Left lung (tissue), 10 donors: ENCODE measurements around the gene CASP6. TPM values are rescaled to one million over a fixed set of nuclear protein-coding genes. Genes with fewer than 3 reads are reported as not detected.

Source experiments
- ATAC-seq: fragments of 200-7000 bp; cut with Tn5 transposase; one replicate; pipeline ENCODE4 v1.9.1; 2020; ENCODE audit warnings: moderate library complexity
- DNase-seq, 4 donors: peaks; one replicate each; pipeline ENCODE4 v3.0.0-alpha.2; 2013 to 2020
- H3K27ac ChIP-seq, 2 donors: fragments of 200-600 bp; sonication (generic) in 1 of 2; one replicate each; pipeline versions ENCODE4 v1.5.0 to v1.8.0; 2020 to 2021
- H3K27me3 ChIP-seq, 2 donors: fragments of 200-600 bp; sonication (generic) in 1 of 2; one replicate each; pipeline versions ENCODE4 v1.5.0 to v1.8.0; 2020 to 2021
- H3K36me3 ChIP-seq, 2 donors: fragments of 200-600 bp; sonication (generic) in 1 of 2; one replicate each; pipeline versions ENCODE4 v1.5.0 to v1.8.0; 2020 to 2021
- H3K4me1 ChIP-seq, 2 donors: fragments of 200-600 bp; one replicate each; pipeline ENCODE4 v1.8.0; 2021
- H3K4me3 ChIP-seq, 2 donors: fragments of 200-600 bp; sonication (generic) in 1 of 2; one replicate each; pipeline versions ENCODE4 v1.5.0 to v1.8.0; 2020 to 2021; ENCODE audit warnings: mild to moderate bottlenecking in 1 of 2
- H3K9me3 ChIP-seq, 2 donors: fragments of 200-600 bp; sonication (generic) in 1 of 2; one replicate each; pipeline versions ENCODE4 v1.5.0 to v1.8.0; 2020 to 2021
- intact Hi-C, 2 donors: fragments of 100-400 bp; cut with DNase I; formaldehyde crosslinking; loops; one replicate each; pipeline versions ENCODE4 v1.11.2 to v1.14.2; 2022
- polyA plus RNA-seq, 6 donors: library from polyadenylated mRNA; unstranded; fragments of 120-200 nt; gene quantifications; one replicate each; pipeline ENCODE4 v1.2.1, GENCODE V29; 2013; ENCODE audit not compliant: insufficient read length in 6 of 6
- total RNA-seq, 2 donors: library from RNA; stranded (reverse); fragmentation: NEBNext Ultra II Directional; extraction: Animal tissue kit (Norgen Biotek cat#: 25700); gene quantifications; one replicate each; pipeline ENCODE4 v1.2.1, GENCODE V29; 2021
- TF ChIP-seq, protein P1 (sequence below), 2 donors: fragments of 200-600 bp; sonication (generic) in 1 of 2; IDR thresholded peaks; one replicate each; pipeline versions ENCODE4 v1.5.0 to v1.8.0; 2021; ENCODE audit warnings: antibody characterized with exemption in 2 of 2
- donor health status: DM: no; HTN: yes; CAD: no.
- donor health status: DM: no; HTN: no; CAD: no.

Gene CASP6
- total and polyA plus RNA-seq, 8 donors, result 15.9 to 53.4 (median 43.6) TPM

DNA sequence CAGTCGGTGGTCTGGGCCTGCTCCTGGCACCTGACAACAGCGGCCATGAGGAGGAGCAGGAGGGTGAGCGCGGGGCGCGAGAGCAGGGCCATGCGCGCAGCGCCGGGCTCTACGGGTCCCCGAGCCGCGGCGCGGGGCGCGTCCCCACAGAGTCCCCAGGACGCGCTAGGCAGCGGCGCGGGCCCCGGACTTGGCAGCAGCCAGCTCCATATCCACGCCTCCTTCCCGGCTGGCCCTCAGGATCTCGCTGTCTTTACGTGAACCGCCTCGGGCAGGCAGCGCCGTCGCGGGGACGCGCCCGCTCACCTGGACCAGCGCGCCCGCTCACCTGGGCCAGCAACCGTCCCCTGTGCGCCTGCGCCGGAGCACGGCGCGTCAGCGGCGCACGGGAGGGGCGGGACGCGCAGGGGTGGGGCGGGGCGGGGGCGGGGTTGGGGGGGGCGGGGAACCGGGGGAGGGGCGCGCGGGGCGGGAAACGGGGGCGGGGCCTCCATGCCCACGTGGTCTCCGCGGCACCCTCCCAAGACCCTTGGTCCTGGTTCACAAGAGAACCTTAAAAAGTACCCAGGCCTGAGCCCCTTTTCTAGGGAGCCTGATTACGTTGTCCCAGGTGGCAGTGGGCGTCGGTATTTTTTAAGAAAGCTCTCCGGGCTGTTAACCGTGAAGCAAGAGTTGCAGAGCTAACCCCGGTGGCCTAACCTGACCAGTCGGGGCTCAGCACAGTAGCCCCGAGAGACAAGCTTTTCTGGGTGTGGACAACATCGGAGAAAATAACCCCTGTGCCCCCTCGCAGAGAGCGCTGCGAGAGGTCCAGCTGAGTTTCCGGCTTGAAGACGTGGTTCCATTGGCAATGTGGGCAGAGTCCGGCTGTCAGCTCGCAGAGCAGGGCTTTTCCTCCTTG is 26.7 kb upstream of the CASP6 start, which contains the start of gene PLA2G12A:
PLA2G12A (minus strand) TSS at position 353 of the 901 bp plus-strand sequence; CDS start at position 92, 261 bp downstream.
- TF ChIP-seq, protein P1, sequence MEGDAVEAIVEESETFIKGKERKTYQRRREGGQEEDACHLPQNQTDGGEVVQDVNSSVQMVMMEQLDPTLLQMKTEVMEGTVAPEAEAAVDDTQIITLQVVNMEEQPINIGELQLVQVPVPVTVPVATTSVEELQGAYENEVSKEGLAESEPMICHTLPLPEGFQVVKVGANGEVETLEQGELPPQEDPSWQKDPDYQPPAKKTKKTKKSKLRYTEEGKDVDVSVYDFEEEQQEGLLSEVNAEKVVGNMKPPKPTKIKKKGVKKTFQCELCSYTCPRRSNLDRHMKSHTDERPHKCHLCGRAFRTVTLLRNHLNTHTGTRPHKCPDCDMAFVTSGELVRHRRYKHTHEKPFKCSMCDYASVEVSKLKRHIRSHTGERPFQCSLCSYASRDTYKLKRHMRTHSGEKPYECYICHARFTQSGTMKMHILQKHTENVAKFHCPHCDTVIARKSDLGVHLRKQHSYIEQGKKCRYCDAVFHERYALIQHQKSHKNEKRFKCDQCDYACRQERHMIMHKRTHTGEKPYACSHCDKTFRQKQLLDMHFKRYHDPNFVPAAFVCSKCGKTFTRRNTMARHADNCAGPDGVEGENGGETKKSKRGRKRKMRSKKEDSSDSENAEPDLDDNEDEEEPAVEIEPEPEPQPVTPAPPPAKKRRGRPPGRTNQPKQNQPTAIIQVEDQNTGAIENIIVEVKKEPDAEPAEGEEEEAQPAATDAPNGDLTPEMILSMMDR (IDR thresholded peaks at IDR 0.05), result no peak
- Histone ChIP-seq H3K27me3 (no peaks in the 10 kb centered on the region), H3K36me3 (no peaks in the 10 kb centered on the region), H3K4me1 (peaks cover 0 to 18% of the 10 kb centered on the region in 2 donors), H3K4me3 (peak within 1 kb of the TSS; percentile 82 to 90), H3K9me3 (no peaks in the 10 kb centered on the region), H3K27ac (peak within 1 kb of the TSS; percentile 72 to 87)
- peak; percentile 95 for ATAC-seq
- intact Hi-C loops, result no loop called here
- peak; percentile 79 to 93 (median 86) for DNase-seq

GRCh38 chr4:109729117-109729717 is 26.0 kb upstream of the CASP6 start:
- DNase-seq (peak in 2 of 4 donors; percentile 29 to 44), ATAC-seq (peak; percentile 27)
- peak overlapping the region; percentile 82 to 90 for H3K4me3 ChIP-seq
- TF ChIP-seq, protein P1 (IDR thresholded peaks at IDR 0.05), result no peak
- peak overlapping the region; percentile 70 to 87 for H3K27ac ChIP-seq
- H3K9me3 ChIP-seq, result no peaks in the 10 kb centered on the region
- H3K4me1 ChIP-seq, result peaks cover 0 to 18% of the 10 kb centered on the region in 2 donors
- intact Hi-C loops, result no loop called here
- no peaks in the 10 kb centered on the region for H3K27me3 ChIP-seq
- H3K36me3 ChIP-seq, result no peaks in the 10 kb centered on the region

DNA sequence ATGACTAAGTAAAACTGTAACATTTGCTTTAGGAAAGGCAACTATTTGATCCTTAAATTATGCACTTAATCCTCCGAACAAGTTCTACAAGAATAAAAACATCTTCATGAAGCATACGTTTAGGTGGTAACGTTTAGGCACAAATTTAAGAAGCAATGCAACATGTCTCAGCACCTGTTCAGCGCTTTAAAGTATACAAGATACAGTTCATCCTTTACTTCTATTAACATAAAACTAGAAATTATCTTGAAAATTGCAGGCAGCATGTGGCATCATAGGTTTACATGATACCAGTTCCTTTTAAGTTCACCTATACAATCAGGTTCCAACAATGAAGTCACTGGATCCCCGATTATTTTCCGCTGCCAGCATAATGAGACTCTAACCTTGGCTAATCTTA is 25.1 kb upstream of the CASP6 start:
- Histone ChIP-seq H3K27ac (peak overlapping the region in 1 of 2 donors; percentile 15), H3K4me1 (peaks cover 0 to 18% of the 10 kb centered on the region in 2 donors), H3K27me3 (no peaks in the 10 kb centered on the region), H3K36me3 (no peaks in the 10 kb centered on the region), H3K4me3 (peak overlapping the region; percentile 82 to 90), H3K9me3 (no peaks in the 10 kb centered on the region)
- TF ChIP-seq, protein P1 (IDR thresholded peaks at IDR 0.05), result no peak
- ATAC-seq (no peak), DNase-seq (no peak)
- intact Hi-C loops, result no loop called here

- no peak overlapping the region for H3K4me3 ChIP-seq
- DNase-seq (no peak), ATAC-seq (no peak)
- H3K4me1 ChIP-seq, result peaks cover 0 to 4% of the 10 kb centered on the region in 2 donors
- TF ChIP-seq, protein P1 (IDR thresholded peaks at IDR 0.05), result no peak
- no peaks in the 10 kb centered on the region for H3K36me3 ChIP-seq
- no peak overlapping the region for H3K27ac ChIP-seq
- H3K27me3 ChIP-seq, result no peaks in the 10 kb centered on the region
- intact Hi-C loops, result no loop called here
- H3K9me3 ChIP-seq, result no peaks in the 10 kb centered on the region
Measured at GRCh38 chr4:109723110-109723509, 19.9 kb upstream of the CASP6 start.

- ATAC-seq, result no peak
Measured at GRCh38 chr4:109722357-109722756, 19.1 kb upstream of the CASP6 start.

More at GRCh38 chr4:109722357-109722756, 19.1 kb upstream of the CASP6 start:
- Histone ChIP-seq H3K9me3 (no peaks in the 10 kb centered on the region), H3K27ac (no peak overlapping the region), H3K36me3 (no peaks in the 10 kb centered on the region), H3K27me3 (no peaks in the 10 kb centered on the region), H3K4me1 (no peaks in the 10 kb centered on the region), H3K4me3 (no peak overlapping the region)
- TF ChIP-seq, protein P1 (IDR thresholded peaks at IDR 0.05), result no peak
- DNase-seq, result no peak
- intact Hi-C loops, result no loop called here
